GM19328 (cell line): Measurements from ENCODE around the gene PRICKLE3.
A peak's percentile ranks its signal among the peaks of the same experiment; 100 is the strongest.
"Not testable (repeated sequence)": the region's sequence is repeated elsewhere in the genome, so short reads cannot be mapped to it uniquely, and the experiment has no call there.

Experiments
- ATAC-seq: cut with Tn5 transposase; IDR thresholded peaks from one replicate; pipeline ENCODE4 v1.9.1; 2021; ENCODE audit warnings: mild to moderate bottlenecking, moderate library complexity; ENCODE audit not compliant: unreplicated experiment

The PRICKLE3 gene

GRCh38 chrX:49161632-49162031 lies 24.5 kb downstream of the PRICKLE3 start:
- no peak for ATAC-seq

GRCh38 chrX:49160908-49161307 lies 25.3 kb downstream of the PRICKLE3 start:
- no peak for ATAC-seq

GRCh38 chrX:49157194-49157593 lies 29.0 kb downstream of the PRICKLE3 start:
- no peak for ATAC-seq

- ATAC-seq: peak; percentile 70
These were observed 30.0 kb downstream of the PRICKLE3 start for GRCh38 chrX:49155900-49156837.

- ATAC-seq: no peak
These were observed 30.8 kb downstream of the PRICKLE3 start for GRCh38 chrX:49155243-49155899.

GRCh38 chrX:49153467-49153866 lies 32.7 kb downstream of the PRICKLE3 start:
- no peak for ATAC-seq

- ATAC-seq: not testable (repeated sequence)
These were observed 36.9 kb downstream of the PRICKLE3 start for GRCh38 chrX:49149291-49149690.

GRCh38 chrX:49148390-49149100 lies 37.6 kb downstream of the PRICKLE3 start:
- ATAC-seq: not testable (repeated sequence)

GRCh38 chrX:49147936-49148335 lies 38.2 kb downstream of the PRICKLE3 start:
- no peak for ATAC-seq

GRCh38 chrX:49147282-49147681 lies 38.9 kb downstream of the PRICKLE3 start:
- no peak for ATAC-seq

GRCh38 chrX:49143154-49143553 lies 43.0 kb downstream of the PRICKLE3 start:
- not testable (repeated sequence) for ATAC-seq

- not testable (repeated sequence) for ATAC-seq
These were observed 43.9 kb downstream of the PRICKLE3 start for GRCh38 chrX:49142264-49142663.

GRCh38 chrX:49139713-49140112 lies 46.5 kb downstream of the PRICKLE3 start:
- no peak for ATAC-seq

- no peak for ATAC-seq
These were observed 48.7 kb downstream of the PRICKLE3 start for GRCh38 chrX:49137492-49137891.

- no peak for ATAC-seq
These were observed 52.4 kb downstream of the PRICKLE3 start for GRCh38 chrX:49133759-49134158.

- ATAC-seq: not testable (repeated sequence)
These were observed 53.9 kb downstream of the PRICKLE3 start for GRCh38 chrX:49132275-49132674.

- no peak for ATAC-seq
These were observed 56.7 kb downstream of the PRICKLE3 start for GRCh38 chrX:49129427-49129826.

GRCh38 chrX:49127742-49128258 lies 58.4 kb downstream of the PRICKLE3 start:
- not testable (repeated sequence) for ATAC-seq
